SK-N-SH treated with all-trans-retinoic acid at 6 μM for 48 hours (cell line): ENCODE results near the gene FRAS1.

Experiments
- ATAC-seq: fragments of 200-7000 bp; cut with Tn5 transposase; 3 replicates; pipeline ENCODE4 v1.9.1; 2020; ENCODE audit warnings: mild to moderate bottlenecking, moderate library complexity
- ARNTL ChIP-seq: fragments of 450-650 bp; formaldehyde crosslinking; IDR thresholded peaks from 2 replicates; pipeline ENCODE4 v1.5.0; 2020; ENCODE audit warnings: low read depth, mild to moderate bottlenecking, moderate library complexity, borderline replicate concordance
- BACH2 ChIP-seq: fragments of 250-450 bp; sonication (Bioruptor Pico); IDR thresholded peaks from 2 replicates; pipeline ENCODE4 v1.9.0; 2021; ENCODE audit warnings: mild to moderate bottlenecking, borderline replicate concordance
- CSDC2 ChIP-seq: fragments of 250-450 bp; sonication (Bioruptor Pico); IDR thresholded peaks from 2 replicates; pipeline ENCODE4 v1.5.0; 2020; ENCODE audit warnings: mild to moderate bottlenecking, moderate library complexity
- CSRNP3 ChIP-seq: fragments of 250-450 bp; sonication (Bioruptor Pico); IDR thresholded peaks from 2 replicates; pipeline ENCODE4 v1.5.1; 2021; ENCODE audit warnings: mild to moderate bottlenecking, moderate library complexity
- ESRRG ChIP-seq: fragments of 250-450 bp; sonication (Bioruptor Pico); IDR thresholded peaks from 2 replicates; pipeline ENCODE4 v1.6.1; 2021; ENCODE audit warnings: mild to moderate bottlenecking
- GLIS3 ChIP-seq: fragments of 250-450 bp; sonication (Bioruptor Pico); IDR thresholded peaks from 2 replicates; pipeline ENCODE4 v1.5.0; 2020; ENCODE audit warnings: mild to moderate bottlenecking, moderate library complexity
- ISL1 ChIP-seq: fragments of 250-450 bp; sonication (Bioruptor Pico); IDR thresholded peaks from 2 replicates; pipeline ENCODE4 v2.1.2; 2022; ENCODE audit warnings: mild to moderate bottlenecking, moderate library complexity
- OSR1 ChIP-seq: fragments of 250-450 bp; sonication (Bioruptor Pico); IDR thresholded peaks from 2 replicates; pipeline ENCODE4 v1.8.0; 2022; ENCODE audit warnings: moderate library complexity, mild to moderate bottlenecking, inconsistent platforms
- PATZ1 ChIP-seq: fragments of 250-450 bp; sonication (Bioruptor Pico); IDR thresholded peaks from 2 replicates; pipeline ENCODE4 v1.8.0; 2020; ENCODE audit warnings: mild to moderate bottlenecking, moderate library complexity, borderline replicate concordance
- POU6F1 ChIP-seq: fragments of 250-450 bp; sonication (Bioruptor Pico); IDR thresholded peaks from 2 replicates; pipeline ENCODE4 v1.8.0; 2021; ENCODE audit warnings: low read depth, mild to moderate bottlenecking, moderate library complexity, borderline replicate concordance
- PPARA ChIP-seq: fragments of 250-450 bp; sonication (Bioruptor Pico); IDR thresholded peaks from 2 replicates; pipeline ENCODE4 v1.5.0; 2020; ENCODE audit warnings: mild to moderate bottlenecking, borderline replicate concordance
- RARB ChIP-seq: fragments of 250-450 bp; sonication (Bioruptor Pico); IDR thresholded peaks from 2 replicates; pipeline ENCODE4 v1.8.0; 2021; ENCODE audit warnings: mild to moderate bottlenecking, moderate library complexity
- TCF4 ChIP-seq: fragments of 250-450 bp; sonication (Bioruptor Pico); IDR thresholded peaks from 2 replicates; pipeline ENCODE4 v1.8.0; 2021; ENCODE audit warnings: mild to moderate bottlenecking, moderate library complexity, borderline replicate concordance
- TOX ChIP-seq: fragments of 250-450 bp; sonication (Bioruptor Pico); IDR thresholded peaks from 2 replicates; pipeline ENCODE4 v1.8.0; 2021; ENCODE audit warnings: mild to moderate bottlenecking, moderate library complexity, borderline replicate concordance
- TSHZ2 ChIP-seq: fragments of 250-450 bp; sonication (Bioruptor Pico); IDR thresholded peaks from 2 replicates; pipeline ENCODE4 v1.5.0; 2020; ENCODE audit warnings: mild to moderate bottlenecking, moderate library complexity
- ZC3H10 ChIP-seq: fragments of 250-450 bp; sonication (Bioruptor Pico); IDR thresholded peaks from 2 replicates; pipeline ENCODE4 v1.5.1; 2021; ENCODE audit warnings: mild to moderate bottlenecking, moderate library complexity
- ZFP3 ChIP-seq: fragments of 250-450 bp; sonication (Bioruptor Pico); IDR thresholded peaks from 2 replicates; pipeline ENCODE4 v1.5.0; 2020; ENCODE audit warnings: mild to moderate bottlenecking, moderate library complexity
- ZNF565 ChIP-seq: fragments of 450-650 bp; formaldehyde crosslinking; conservative IDR thresholded peaks from 2 replicates; pipeline ENCODE4 v1.5.0; 2020; ENCODE audit warnings: low read depth, mild to moderate bottlenecking, moderate library complexity
- ZNF70 ChIP-seq: fragments of 450-650 bp; formaldehyde crosslinking; IDR thresholded peaks from 2 replicates; pipeline ENCODE4 v1.5.0; 2020; ENCODE audit warnings: mild to moderate bottlenecking, moderate library complexity

Gene FRAS1

GRCh38 chr4:78136109-78137081, 79.3 kb downstream of the FRAS1 start:
- TF ChIP-seq PATZ1 (no peak), ZNF70 (CRISPR knock-in tag) (no peak), TOX (CRISPR knock-in tag) (no peak), ZNF565 (no peak), PPARA (CRISPR knock-in tag) (no peak), RARB (CRISPR knock-in tag) (no peak), ZFP3 (CRISPR knock-in tag) (no peak), CSRNP3 (CRISPR knock-in tag) (no peak), ZC3H10 (no peak), CSDC2 (CRISPR knock-in tag) (no peak), OSR1 (CRISPR knock-in tag) (no peak), ARNTL (CRISPR knock-in tag) (no peak), TSHZ2 (CRISPR knock-in tag) (no peak), ISL1 (CRISPR knock-in tag) (no peak), POU6F1 (CRISPR knock-in tag) (no peak), ESRRG (no peak)
- peak; percentile 73 for ATAC-seq

- no peak for ATAC-seq
- TF ChIP-seq ZFP3 (CRISPR knock-in tag) (no peak), CSDC2 (CRISPR knock-in tag) (no peak), TCF4 (no peak), TSHZ2 (CRISPR knock-in tag) (no peak), BACH2 (no peak)
Measured at GRCh38 chr4:78137532-78137931, 80.4 kb downstream of the FRAS1 start.

GRCh38 chr4:78138252-78138651, 81.1 kb downstream of the FRAS1 start:
- ATAC-seq, result no peak
- TF ChIP-seq TOX (CRISPR knock-in tag) (no peak), ESRRG (no peak), ZFP3 (CRISPR knock-in tag) (no peak), BACH2 (no peak), POU6F1 (CRISPR knock-in tag) (no peak), GLIS3 (no peak), ZNF70 (CRISPR knock-in tag) (no peak), TCF4 (no peak), RARB (CRISPR knock-in tag) (no peak)
